PFSK-1 (cell line): ENCODE data around the gene DDX54.

ENCODE experiments used
- POLR2AphosphoS5 ChIP-seq: IDR thresholded peaks from 2 replicates; pipeline ENCODE4 v1.6.1; 2012; ENCODE audit warnings: low read depth, mild to moderate bottlenecking, control low read depth, low read length, moderate library complexity
- SIN3A ChIP-seq: IDR thresholded peaks from 2 replicates; pipeline ENCODE4 v1.6.1; 2012; ENCODE audit warnings: mild to moderate bottlenecking, low read length, moderate library complexity, borderline replicate concordance; ENCODE audit not compliant: insufficient read depth
- TAF1 ChIP-seq: IDR thresholded peaks from 2 replicates; pipeline ENCODE4 v1.6.1; 2012; ENCODE audit warnings: low read length, control low read depth, borderline replicate concordance; ENCODE audit not compliant: insufficient read depth

DNA sequence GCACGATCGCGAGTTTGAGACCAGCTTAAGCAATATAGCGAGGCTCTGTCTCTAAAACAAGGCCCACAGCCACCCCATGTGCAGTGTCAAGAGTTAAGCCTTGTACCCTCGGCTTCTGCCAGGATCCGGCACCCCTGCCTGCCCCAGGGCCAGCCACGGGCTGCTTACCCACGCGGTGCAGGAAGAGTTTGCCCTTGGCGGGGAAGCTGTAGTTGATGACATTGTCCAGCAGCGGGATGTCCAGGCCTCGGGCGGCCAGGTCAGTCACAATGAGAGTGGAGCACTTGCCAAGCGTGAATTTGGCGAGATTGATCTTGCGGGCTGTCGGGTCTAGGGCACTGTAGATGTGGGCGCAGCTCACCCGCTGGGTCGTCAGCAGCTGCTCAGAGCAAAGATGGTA lies 13.1 kb downstream of the DDX54 start:
- TF ChIP-seq SIN3A = no peak
- no peak for TF ChIP-seq POLR2AphosphoS5
- TF ChIP-seq TAF1 = no peak
